Stimulated activated CD4-positive, alpha-beta T cell treated with anti-CD3 and anti-CD28 coated beads, Interleukin-4, amount 100 ng/mL, for 24 hours (primary cell): ENCODE results near the gene ACOT12.
"Not testable (repeated sequence)": the region's sequence is repeated elsewhere in the genome, so short reads cannot be mapped to it uniquely, and the experiment has no call there.

Experiments used
- DNase-seq: peaks from one replicate; pipeline ENCODE4 v3.0.0-alpha.2; 2020

ACOT12 gene

DNA sequence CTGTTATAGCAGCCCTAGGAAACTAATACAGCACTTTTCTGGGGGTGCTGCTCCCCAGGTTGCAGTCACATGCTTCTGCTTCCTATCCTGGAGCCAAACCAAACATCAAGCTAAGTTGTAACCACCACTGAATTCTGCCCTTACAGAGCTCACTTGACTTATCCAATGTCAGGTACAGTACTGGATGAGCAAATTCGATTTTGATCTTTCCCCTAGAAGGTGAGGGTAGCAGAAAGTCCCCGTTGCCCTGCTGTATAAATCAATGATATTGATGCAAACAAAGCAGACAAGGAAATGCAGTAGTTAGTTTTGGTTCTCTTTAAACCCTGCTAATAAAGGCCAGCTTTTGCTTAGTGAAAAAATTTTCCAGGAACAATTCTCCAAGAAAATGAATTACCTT, 56.1 kb downstream of the ACOT12 start:
- DNase-seq: no peak

DNA sequence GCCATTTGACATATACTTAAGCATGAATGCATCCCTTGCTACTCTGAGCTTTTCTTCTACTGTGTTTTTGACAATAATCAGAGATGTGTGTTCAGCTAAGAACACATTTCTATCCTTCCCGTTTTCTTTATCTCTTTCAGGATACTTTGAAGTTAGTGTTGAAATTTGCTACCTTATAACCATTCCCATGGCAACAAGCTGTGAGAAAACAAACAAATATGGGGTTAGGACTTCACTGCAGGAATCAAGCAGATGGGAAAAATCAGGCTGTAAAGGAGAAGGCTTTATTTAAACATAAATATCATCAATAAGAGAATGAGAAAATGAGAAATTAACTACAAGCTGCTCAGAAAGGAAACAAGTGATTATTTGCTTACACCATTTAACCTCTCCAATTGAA, 57.4 kb downstream of the ACOT12 start:
- no peak for DNase-seq

DNA sequence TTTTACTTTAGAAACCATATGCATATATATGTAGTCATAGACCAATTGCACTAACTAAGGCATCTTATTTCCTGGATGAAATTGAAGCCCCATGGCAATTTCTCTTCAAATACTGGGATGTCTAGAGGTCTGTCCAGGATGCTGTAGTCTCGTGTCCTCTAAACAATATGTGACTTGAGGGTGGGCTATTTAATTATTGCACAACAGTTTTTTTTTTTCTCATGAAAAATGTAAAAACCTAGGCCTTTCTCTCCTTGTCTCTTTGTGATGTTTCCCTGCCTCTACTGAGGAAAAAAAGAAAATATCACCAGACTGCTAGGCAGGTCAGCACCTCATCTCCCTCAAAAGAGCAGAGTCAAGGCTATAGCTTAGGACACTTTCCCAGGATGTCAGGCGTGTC, 58.0 kb downstream of the ACOT12 start:
- DNase-seq: no peak

DNA sequence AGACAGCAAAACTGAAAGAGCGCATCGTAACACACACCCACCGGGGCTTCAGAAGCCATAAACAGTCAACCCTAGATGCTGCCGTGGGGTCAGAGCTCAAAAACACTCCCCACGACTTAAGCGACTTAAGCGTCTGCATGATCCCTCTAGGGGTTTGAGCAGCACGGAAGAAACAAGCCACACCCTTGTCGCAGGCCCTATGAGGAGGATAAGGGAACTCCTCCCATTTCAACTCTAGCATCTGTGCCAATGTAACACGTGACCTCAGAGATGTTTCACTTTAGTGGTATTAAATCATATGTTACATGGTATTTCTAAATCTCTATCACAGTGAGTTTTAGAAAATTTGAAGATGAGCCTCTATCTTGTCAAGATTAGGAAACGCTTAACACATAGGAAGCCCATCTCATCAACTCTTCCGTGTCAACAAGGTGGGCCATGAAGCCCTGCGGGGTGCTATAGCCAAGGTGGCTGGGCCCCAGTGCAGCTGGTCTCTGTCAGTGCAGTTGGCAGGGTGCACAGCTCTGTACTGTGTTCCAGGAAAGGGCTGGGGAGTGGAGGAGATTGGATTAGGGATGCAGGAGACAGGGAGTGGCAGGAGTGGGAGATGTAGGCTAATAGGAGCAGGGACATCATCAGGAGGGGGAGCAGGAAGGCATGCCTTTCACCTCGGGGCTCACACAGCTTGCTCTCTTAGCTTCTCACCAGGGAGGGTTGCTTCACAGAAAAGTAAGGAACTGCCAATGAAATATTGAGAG, 59.5 kb downstream of the ACOT12 start:
- DNase-seq: no peak

DNA sequence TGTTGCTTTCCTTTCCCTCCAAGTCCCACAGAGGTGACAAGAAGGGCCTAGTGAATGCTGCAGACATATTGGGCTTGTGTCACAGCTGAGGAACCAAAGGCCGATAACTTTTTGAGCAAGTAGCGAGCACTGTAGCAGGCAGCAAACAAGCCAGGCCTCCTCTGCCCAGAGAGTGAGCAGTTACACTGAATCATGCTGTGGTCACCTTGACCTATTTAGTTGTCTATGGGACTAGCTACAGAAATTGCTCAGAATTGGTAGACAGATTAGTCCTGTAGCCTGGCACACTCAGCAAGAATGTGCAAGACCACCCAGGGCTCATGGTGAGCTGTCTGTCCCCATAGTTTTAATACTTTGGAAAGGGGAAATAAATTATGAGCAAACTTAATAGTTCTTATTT, 67.4 kb downstream of the ACOT12 start:
- DNase-seq: no peak

DNA sequence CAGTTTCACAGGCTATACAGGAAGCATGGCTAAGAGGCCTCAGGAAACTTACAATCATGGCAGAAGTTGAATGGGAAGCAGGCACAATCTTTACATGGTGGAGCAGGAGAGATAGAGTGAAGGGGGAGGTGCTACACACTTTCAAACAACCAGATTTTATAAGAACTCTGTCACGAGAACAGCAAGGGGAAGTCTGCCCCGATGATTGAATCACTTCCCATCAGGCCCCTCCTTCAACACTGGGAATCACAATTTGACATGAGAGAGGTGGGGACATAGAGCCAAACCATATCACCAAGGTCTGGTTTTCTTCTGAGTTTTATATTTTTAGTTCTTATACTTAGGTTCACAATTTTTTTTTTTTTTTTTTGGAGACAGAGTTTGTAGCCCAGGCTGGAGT, 76.4 kb downstream of the ACOT12 start:
- DNase-seq: no peak

DNA sequence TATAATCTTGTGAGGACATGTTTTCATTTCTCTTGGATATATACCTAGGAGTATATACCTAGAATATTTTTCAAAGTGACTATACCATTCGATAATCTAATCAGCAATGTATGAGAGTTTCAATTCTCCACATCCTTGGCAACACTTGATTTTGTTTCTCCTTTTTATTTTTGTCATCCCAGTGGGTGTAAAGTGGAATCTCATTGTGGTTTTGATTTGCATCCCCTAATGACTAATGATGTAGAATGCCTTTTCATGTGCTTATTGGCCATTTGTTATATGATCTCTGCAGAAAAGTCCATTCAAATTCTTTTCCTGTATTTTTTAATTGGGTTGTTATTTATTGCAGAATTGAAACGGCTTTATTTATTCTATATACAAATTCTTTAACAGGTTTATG, 77.4 kb downstream of the ACOT12 start:
- no peak for DNase-seq

DNA sequence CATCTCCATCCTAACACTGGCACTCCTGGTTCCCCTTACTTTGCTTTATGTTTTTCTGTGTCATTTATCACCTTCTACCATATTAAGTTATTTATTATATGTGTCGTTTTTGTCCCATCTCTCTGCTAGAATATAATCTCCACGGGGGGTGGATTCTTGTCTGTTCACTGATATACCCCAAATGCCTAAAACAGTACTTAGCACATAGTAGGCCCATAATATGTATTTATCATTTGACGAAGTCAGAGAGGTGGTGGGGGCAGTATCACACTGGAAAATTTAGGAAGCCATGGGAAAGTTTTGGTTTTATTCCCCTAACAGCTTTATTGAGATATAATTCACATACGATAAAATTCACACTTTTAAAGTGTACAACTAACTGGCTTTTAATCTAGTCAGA, 78.1 kb downstream of the ACOT12 start:
- DNase-seq: no peak

DNA sequence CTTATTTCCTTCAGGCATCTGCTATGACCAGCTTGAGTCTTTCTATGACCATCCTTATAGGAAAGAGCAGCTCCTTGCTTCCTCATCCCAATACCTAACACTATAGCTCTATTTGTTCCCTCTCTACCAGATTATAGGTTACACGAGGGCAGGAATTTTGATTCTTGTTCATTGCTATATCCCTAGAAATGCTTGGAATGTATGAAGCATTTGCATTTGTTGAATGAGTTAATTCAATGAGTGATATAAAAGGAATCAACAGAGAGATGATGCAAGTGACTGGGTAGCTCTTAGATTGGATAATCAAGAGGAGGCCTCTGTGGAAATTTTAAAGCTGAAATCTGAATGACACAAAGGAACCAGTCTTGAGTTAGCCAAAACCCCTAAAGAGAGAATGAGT, 78.6 kb downstream of the ACOT12 start:
- no peak for DNase-seq

DNA sequence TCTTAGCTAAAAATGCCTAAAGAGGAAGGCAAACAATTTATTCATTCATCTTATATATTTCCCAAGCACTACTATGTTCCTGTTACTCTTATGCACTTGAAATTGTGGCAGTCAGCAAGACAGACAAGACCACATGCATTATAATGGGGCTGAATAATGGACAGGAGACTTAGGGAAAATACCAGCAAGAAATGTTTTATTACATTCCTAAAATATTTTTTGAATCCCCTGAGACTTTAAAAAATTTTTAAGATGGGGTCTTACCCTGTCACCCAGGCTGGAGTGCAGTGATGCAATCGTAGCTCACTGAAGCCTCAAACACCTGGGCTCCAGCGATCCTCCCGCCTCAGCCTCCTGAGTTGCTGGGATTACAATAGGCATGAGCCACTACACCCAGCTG, 79.4 kb downstream of the ACOT12 start:
- no peak for DNase-seq

DNA sequence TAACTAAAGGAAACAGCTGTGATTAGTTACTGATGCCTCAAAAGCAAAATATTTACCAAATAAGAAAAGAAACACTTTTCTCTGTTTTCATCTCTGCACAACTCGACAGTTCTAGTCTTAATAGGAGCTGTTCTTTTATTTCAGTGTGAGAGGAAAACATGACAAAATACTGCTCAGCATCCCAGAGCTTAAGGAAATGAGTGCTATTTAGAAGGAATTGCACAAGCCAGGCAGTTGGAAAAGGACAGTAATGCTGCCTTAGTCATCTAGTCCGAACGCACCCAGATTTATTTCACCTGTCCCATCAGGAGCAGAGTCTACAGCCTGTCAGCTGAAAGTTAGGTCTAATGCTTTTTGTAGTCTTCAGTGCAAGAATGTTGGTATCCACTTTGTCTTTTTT, 80.2 kb downstream of the ACOT12 start:
- no peak for DNase-seq

DNA sequence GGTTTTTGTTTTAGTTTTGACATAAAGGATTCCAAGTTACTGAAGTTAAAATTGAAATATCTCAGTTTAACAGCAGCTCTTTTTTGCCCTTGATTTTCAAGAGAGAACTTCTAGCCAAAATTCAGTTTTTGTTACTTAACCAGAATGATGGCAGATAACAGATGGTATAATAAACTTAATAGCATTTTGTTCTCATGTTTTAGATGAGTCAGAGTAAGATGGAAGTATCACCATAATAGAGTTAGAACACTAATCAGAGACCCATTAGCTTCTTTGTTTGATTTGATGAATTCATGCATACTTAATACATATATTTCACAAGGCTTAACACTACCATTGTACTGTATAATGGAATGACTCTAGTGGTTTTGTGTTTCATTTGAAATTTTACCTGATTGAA, 80.7 kb downstream of the ACOT12 start:
- DNase-seq: no peak

DNA sequence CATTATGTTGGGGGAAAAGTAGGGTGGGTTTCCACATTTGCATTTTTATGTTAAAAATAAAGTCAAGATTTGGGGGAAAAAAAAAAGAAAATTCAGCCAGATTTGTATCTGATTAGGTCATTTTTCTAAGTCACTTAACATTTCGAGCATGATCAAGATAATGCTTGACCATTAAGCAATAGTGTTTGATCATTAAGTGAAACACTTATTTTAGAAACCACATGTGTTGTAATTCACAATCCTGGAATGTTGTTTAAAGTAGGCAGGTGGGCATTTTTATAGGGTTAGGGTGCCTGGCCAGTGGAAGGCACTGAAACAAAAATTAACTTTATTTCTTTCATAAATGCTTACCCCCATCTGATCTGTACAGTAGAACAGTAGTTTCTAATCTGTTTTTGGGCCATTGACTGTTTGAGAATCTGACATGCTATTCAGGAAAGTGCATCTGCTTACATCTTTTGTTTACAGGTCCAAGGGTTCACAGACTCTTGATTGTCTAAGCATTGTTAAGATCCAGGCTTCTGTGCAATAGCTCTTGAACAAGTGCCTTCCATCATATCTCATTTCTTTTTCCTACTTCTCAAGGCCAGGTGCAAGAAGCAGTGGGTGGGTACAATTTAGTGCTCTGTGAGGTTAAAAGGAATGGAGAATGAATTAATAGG, 83.4 kb downstream of the ACOT12 start:
- no peak for DNase-seq

DNA sequence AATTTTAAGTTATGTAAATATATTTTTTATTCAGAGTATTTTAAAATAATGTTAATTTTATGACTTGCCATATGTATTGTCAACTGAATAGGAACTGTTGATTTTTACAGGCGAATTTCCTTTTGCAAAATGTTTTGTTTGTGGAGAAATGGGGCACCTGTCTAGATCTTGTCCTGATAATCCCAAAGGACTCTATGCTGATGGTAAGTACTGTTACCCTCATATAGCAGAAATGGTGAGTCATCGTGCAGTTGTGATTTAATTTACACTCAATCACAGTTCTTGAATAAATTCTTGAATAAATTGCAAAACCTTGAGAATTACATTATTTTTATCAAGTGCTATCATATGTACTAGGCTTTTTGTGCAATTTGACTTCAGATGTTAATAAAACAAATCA, 85.1 kb downstream of the ACOT12 start:
- no peak for DNase-seq

DNA sequence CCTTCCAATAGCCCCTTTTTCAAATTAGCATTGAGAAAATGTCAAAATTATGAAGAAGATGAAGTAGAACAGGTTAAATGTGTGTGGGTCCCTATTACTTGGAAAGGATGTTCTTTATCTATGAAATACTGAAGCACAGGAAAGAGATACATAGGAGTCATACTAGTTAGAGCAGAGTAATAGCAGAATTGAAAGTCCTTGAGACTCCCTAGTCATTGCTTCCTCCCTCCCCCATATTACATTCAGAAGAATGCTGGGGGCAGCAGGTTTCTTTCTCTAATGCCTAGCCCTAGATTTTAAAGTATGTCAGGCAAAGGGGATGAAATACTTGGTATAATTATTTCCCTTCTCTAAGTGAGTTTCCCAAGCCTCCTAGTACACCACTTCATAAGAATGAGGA, 88.1 kb downstream of the ACOT12 start:
- DNase-seq: no peak

DNA sequence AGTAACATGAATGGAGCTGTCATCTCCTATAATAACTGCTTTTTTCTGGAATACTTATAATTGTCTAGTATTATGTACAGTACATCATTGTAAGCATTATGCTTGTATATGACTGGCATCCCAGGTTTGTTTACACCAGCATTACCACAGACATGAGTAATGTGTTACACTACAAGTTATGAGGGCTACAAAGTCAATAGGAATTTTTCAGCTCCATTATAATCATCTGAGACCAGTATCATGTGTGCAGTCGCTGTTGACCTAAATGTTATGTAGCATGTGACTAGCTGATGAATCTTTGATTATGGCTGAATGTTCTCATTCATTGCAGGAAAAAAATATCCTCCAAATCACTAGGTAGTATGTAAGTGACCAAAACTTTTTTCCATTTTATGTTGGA, 90.4 kb downstream of the ACOT12 start:
- DNase-seq: no peak

DNA sequence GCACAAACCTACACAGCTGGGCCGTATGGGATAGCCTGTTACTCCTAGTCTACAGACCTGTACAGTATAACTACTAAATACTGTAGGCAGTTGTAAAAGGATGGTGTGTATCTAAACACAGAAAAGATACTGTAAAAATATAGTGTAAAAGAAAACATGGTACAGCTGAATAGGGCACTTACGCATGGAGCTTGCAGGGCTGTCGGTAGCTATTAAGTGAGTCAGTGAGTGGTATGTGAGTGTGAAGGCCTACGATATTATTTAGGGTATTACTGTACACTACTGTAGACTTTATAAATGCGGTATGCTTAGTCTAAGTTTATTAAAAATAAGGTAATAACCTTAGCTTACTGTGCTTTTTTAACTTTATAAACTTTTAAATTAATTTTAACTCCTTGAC, 91.3 kb downstream of the ACOT12 start:
- no peak for DNase-seq

DNA sequence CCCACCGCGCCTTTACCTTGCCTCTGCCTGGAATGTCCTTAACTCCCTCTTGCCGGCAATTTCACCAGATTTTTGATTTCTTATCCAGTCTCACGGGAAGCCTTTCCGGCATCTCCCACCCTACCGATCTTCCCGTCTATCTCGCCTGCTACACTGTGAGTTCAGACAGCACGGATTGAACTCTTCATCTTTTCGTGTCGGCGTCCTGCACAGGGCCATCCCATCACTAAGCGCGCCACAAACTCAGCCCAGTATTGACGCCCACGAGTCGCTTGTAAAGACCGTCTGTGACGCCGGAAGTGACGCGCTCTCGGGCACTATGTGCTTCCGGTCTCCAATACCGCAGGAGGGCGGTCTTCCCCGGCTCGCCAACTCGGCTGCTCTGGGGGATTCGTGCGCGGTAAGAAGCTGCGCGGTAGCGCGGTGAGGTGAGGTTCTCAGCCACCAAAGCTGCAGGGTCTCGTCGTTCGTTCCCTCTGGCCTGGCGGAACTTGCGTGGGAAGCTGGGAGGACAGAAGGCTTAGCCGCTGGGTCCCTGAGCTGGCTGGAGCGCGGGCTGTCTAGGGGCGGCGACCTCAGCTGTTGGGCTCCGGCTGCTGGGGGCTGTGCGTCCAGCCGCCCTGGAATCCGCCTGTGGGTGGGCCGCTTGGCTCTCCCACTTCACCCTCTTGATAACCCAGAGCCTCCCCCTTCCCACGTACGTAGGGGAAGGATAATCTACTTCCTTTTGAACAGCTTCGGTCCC, 92.5 kb downstream of the ACOT12 start, which contains the start of gene ZCCHC9:
Gene ZCCHC9 (plus strand): TSS at position 317 of the 745 bp plus-strand sequence. CDS start 3,171 bp downstream, outside the sequence.
- DNase-seq: peak; percentile 93

DNA sequence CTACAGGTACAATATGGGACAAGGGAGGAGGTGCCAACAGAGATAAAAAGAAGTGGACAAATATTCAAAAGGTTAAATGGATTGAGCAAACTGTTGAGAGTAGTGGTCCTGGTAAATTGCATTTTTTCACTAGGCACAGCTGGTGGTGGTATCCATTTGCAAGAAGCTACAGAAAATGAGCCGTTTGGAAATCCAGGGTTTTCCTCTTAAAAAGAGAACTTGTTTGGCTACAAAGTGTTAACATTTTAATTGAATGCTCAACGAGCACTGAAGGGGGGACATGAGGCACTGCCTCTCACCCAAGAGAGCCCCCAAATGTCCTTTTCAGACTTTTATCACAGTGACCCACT, 93.0 kb downstream of the ACOT12 start:
- no peak for DNase-seq

DNA sequence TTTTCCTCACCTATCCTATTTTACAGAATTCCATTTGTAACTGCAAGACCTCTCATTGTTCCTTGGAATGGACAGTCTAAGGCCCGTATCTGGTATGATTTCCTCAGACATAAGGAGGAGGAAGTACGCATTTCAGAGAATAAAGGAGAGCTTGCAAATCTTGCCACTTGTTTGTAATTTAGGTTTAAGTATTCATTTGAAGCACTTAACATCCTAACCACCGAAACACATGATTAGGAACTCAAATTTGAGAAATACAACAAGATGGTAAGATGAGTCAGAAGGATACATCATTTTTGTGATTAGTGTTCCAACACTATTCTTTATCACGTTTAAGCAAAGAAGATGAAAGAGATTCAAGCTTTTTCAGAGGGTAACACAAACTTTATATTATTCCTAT, 96.4 kb downstream of the ACOT12 start:
- no peak for DNase-seq

DNA sequence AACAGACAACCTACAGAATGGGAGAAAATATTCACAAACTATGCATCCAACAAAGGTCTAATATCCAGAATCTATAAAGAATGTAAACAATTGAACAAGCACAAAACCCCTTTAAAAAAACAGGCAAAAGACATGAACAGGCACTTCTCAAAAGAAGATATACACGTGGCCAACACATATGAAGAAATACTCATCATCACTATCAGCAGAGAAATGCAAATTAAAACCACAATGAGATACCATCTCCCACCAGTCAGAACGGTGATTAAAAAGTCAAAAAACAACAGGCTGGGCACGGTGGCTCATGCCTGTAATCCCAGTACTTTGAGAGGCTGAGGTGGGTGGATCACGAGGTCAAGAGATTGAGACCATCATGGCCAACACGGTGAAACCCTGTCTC, 99.9 kb downstream of the ACOT12 start:
- not testable (repeated sequence) for DNase-seq

DNA sequence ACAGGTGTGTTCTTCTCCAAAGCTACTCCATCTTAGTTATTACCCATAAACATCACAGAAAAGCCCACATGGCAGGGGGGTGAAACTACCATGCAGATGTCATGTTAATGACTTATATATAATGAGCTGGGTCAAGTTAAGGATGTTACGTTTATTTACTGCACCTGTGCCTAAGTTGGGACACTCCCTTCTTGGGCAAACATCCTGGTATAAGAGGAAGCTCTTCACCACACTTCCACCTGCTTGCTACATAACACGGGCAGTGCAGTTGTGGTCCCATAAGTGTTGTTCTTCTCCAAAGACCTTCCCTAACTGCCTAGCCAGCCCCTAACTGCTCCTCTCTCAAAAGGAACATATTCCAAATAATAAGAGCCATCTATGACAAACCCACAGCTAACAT, 101.8 kb downstream of the ACOT12 start:
- no peak for DNase-seq

DNA sequence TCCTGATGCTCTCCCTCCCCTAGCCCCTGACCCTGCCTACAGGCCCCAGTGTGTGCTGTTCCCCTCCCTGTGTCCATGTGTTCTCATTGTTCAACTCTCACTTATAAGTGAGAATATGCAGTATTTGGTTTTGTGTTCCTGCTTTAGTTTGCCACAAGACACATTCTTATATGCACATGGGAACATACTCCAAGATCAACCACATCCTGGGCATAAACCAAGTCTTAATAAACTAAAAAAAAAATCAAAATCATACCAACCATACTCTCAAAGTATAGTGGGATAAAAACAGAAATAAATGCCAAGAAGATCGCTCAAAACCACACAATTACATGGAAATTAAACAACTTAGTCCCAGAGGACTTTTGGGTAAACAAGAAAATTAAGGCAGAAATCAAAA, 103.8 kb downstream of the ACOT12 start:
- DNase-seq: no peak

DNA sequence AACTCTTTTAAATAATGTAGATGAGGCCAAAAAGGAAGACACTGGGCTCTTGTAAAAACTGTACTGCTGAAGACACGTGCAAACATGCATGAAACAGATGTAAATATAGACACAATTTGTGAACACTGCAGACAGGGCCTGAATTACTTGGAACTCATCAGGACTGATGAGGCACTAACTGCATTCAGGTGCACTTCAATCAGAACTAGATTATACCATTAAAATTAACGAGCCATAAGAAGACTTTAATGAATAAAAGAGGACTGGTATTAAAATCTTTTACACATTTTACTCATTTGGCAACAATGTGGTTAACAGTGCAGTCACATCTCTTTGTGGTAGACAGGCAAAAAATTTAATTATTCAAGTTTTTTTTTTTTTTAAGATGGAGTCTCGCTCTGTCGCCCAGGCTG, 105.9 kb downstream of the ACOT12 start:
- DNase-seq: no peak
